PFSK-1 (cell line): ENCODE results near the gene SEMA4D.

ENCODE experiments used
- POLR2AphosphoS5 ChIP-seq: IDR thresholded peaks from 2 replicates; pipeline ENCODE4 v1.6.1; 2012; ENCODE audit warnings: low read depth, mild to moderate bottlenecking, control low read depth, low read length, moderate library complexity
- TF ChIP-seq, protein P1 (sequence below), 2 experiments: IDR thresholded peaks; 2 replicates each; pipeline versions ENCODE4 v1.6.1 to v1.8.0; 2011 to 2012; ENCODE audit warnings: low read depth in 2 of 2, low read length in 2 of 2, control low read depth in 1 of 2, inconsistent platforms in 1 of 2, mild to moderate bottlenecking in 1 of 2, moderate library complexity in 1 of 2; ENCODE audit not compliant: insufficient read depth in 1 of 2

DNA sequence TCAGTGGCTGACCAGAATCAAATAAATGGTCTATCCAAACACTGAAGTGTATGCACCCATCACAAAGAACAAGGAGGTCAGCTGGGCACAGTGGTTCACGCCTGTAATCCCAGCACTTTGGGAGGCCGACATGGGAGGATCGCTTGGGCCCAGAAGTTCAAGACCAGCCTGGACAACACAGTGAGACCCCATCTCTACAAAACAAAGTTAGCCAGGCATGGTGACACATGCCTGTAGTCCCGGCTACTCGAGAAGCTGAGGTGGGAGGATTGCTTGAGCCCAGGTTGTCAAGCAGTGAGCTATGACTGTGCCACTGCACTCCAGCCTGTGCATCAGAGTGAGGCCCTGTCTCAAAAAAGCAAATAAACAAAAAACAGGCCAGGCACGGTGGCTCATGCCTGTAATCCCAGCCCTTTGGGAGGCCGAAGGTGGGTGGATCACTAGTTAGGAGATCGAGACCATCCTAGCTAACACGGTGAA, 40.5 kb downstream of the SEMA4D start:
- TF ChIP-seq, protein P1, sequence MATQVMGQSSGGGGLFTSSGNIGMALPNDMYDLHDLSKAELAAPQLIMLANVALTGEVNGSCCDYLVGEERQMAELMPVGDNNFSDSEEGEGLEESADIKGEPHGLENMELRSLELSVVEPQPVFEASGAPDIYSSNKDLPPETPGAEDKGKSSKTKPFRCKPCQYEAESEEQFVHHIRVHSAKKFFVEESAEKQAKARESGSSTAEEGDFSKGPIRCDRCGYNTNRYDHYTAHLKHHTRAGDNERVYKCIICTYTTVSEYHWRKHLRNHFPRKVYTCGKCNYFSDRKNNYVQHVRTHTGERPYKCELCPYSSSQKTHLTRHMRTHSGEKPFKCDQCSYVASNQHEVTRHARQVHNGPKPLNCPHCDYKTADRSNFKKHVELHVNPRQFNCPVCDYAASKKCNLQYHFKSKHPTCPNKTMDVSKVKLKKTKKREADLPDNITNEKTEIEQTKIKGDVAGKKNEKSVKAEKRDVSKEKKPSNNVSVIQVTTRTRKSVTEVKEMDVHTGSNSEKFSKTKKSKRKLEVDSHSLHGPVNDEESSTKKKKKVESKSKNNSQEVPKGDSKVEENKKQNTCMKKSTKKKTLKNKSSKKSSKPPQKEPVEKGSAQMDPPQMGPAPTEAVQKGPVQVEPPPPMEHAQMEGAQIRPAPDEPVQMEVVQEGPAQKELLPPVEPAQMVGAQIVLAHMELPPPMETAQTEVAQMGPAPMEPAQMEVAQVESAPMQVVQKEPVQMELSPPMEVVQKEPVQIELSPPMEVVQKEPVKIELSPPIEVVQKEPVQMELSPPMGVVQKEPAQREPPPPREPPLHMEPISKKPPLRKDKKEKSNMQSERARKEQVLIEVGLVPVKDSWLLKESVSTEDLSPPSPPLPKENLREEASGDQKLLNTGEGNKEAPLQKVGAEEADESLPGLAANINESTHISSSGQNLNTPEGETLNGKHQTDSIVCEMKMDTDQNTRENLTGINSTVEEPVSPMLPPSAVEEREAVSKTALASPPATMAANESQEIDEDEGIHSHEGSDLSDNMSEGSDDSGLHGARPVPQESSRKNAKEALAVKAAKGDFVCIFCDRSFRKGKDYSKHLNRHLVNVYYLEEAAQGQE (IDR thresholded peaks at IDR 0.05; ENCODE audit: insufficient read depth in 1 of 2, low read depth in 2 of 2, low read length in 2 of 2): no peak
- TF ChIP-seq POLR2AphosphoS5: no peak
